SK-N-SH (cell line): ENCODE data around the gene SEC14L5. TPM values are rescaled to one million over a fixed set of nuclear protein-coding genes. Genes with fewer than 3 reads are reported as not detected.

ENCODE experiments used
- CTCF ChIA-PET: fragments of 300-600, 350-600 bp; formaldehyde crosslinking; extraction: SDS; loops from one replicate; lab custom pipeline; 2021; lab: Yijun Ruan, JAX
- POLR2A ChIA-PET: fragments of 350-600 bp; sonication (Branson Sonifier 250); formaldehyde crosslinking; extraction: SDS; loops from one replicate; lab custom pipeline; 2020; ENCODE audit warnings: antibody characterized with exemption, inconsistent platforms; lab: Yijun Ruan, JAX
- DNase-seq: peaks from one replicate; pipeline ENCODE4 v3.0.0; 2012
- H2AFZ ChIP-seq: fragments of 200-600 bp; sonication (generic); 2 replicates; pipeline ENCODE4 v1.8.1; 2016; ENCODE audit warnings: antibody characterized with exemption, mild to moderate bottlenecking, low read depth
- H3F3A ChIP-seq: fragments of 200-600 bp; sonication (generic); replicated peaks from 2 replicates; pipeline ENCODE3; 2016; ENCODE audit warnings: antibody characterized with exemption, mild to moderate bottlenecking; ENCODE audit not compliant: insufficient read depth
- H3K27ac ChIP-seq, 2 experiments: fragments of 200-500 bp in 1 of 2; fragments of 200-600 bp in 1 of 2; sonication (Bioruptor generic) in 1 of 2; sonication (generic), shearing (Covaris generic) in 1 of 2; 2 replicates each; pipeline versions ENCODE4 v1.5.1 to v1.6.1; 2014 to 2016; ENCODE audit warnings: low read depth in 2 of 2, inconsistent platforms in 1 of 2, low read length in 1 of 2, mild to moderate bottlenecking in 1 of 2, mixed read lengths in 1 of 2
- H3K27me3 ChIP-seq: fragments of 200-600 bp; sonication (generic), shearing (Covaris generic); 2 replicates; pipeline ENCODE4 v1.6.1; 2016; ENCODE audit warnings: mixed run types; ENCODE audit not compliant: insufficient read depth
- H3K36me3 ChIP-seq, 2 experiments: fragments of 200-500 bp in 1 of 2; fragments of 200-600 bp in 1 of 2; sonication (Bioruptor generic) in 1 of 2; sonication (generic) in 1 of 2; replicated peaks in 1 of 2; 2 replicates each; pipeline versions ENCODE3 to v1.5.1; 2014 to 2016; ENCODE audit warnings: low read length in 1 of 2, mild to moderate bottlenecking in 1 of 2; ENCODE audit not compliant: insufficient read depth in 2 of 2, control insufficient read depth in 1 of 2
- H3K4me1 ChIP-seq, 2 experiments: fragments of 200-500 bp in 1 of 2; fragments of 200-600 bp in 1 of 2; sonication (Bioruptor generic) in 1 of 2; sonication (generic), shearing (Covaris generic) in 1 of 2; 2 replicates each; pipeline versions ENCODE4 v1.5.1 to v1.6.1; 2014 to 2016; ENCODE audit warnings: low read depth in 1 of 2, low read length in 1 of 2, mixed run types in 1 of 2; ENCODE audit not compliant: insufficient read depth in 2 of 2, control insufficient read depth in 1 of 2
- H3K4me2 ChIP-seq: fragments of 200-600 bp; sonication (generic), shearing (Covaris generic); 2 replicates; pipeline ENCODE4 v1.6.1; 2017; ENCODE audit warnings: mixed run types
- H3K4me3 ChIP-seq, 2 experiments: fragments of 200-500 bp in 1 of 2; fragments of 200-600 bp in 1 of 2; sonication (Bioruptor generic) in 1 of 2; sonication (generic), shearing (Covaris generic) in 1 of 2; 2 replicates each; pipeline versions ENCODE4 v1.5.1 to v1.8.1; 2014 to 2016; ENCODE audit warnings: low read depth in 2 of 2, inconsistent platforms in 1 of 2, low read length in 1 of 2, mild to moderate bottlenecking in 1 of 2, mixed read lengths in 1 of 2, moderate library complexity in 1 of 2
- H3K79me2 ChIP-seq: fragments of 200-600 bp; sonication (generic); 2 replicates; pipeline ENCODE4 v1.8.1; 2017; ENCODE audit warnings: mild to moderate bottlenecking; ENCODE audit not compliant: insufficient read depth
- H3K9ac ChIP-seq: fragments of 200-600 bp; sonication (generic); 2 replicates; pipeline ENCODE4 v1.6.1; 2017; ENCODE audit warnings: mixed run types
- H3K9me2 ChIP-seq: fragments of 200-600 bp; sonication (generic); 2 replicates; pipeline ENCODE4 v1.6.1; 2017; ENCODE audit warnings: mixed run types
- H3K9me3 ChIP-seq: fragments of 200-600 bp; sonication (generic); 2 replicates; pipeline ENCODE4 v1.6.1; 2017; ENCODE audit warnings: mixed run types, mild to moderate bottlenecking, moderate library complexity
- H4K20me1 ChIP-seq: fragments of 200-600 bp; sonication (generic); 2 replicates; pipeline ENCODE4 v1.6.1; 2017; ENCODE audit warnings: mild to moderate bottlenecking, mixed run types; ENCODE audit not compliant: insufficient read depth
- CHD2 ChIP-seq: fragments of 150-350 bp; IDR thresholded peaks from 2 replicates; pipeline ENCODE4 v1.6.1; 2018; ENCODE audit warnings: low read length; ENCODE audit not compliant: partially characterized antibody
- ELF1 ChIP-seq: IDR thresholded peaks from 2 replicates; pipeline ENCODE4 v1.4.0; 2012
- FOXM1 ChIP-seq: IDR thresholded peaks from 2 replicates; pipeline ENCODE4 v1.4.0; 2012; ENCODE audit warnings: low read depth, mild to moderate bottlenecking
- GABPA ChIP-seq: IDR thresholded peaks from 2 replicates; pipeline ENCODE4 v1.4.0; 2012; ENCODE audit warnings: low read depth, mild to moderate bottlenecking
- IRF3 ChIP-seq: fragments of 150-350 bp; IDR thresholded peaks from 2 replicates; pipeline ENCODE4 v1.6.1; 2016; ENCODE audit warnings: mild to moderate bottlenecking, low read depth, low read length
- JUND ChIP-seq: IDR thresholded peaks from 2 replicates; pipeline ENCODE4 v1.4.0; 2012
- MEF2A ChIP-seq: IDR thresholded peaks from 2 replicates; pipeline ENCODE4 v1.4.0; 2012; ENCODE audit warnings: low read depth, borderline replicate concordance
- MXI1 ChIP-seq: IDR thresholded peaks from 2 replicates; pipeline ENCODE4 v1.6.1; 2012; ENCODE audit warnings: mild to moderate bottlenecking, low read depth, low read length, improper control_type of control experiment
- POLR2AphosphoS5 ChIP-seq: IDR thresholded peaks from 2 replicates; pipeline ENCODE4 v1.6.1; 2012; ENCODE audit warnings: low read depth, low read length
- REST ChIP-seq: IDR thresholded peaks from 2 replicates; pipeline ENCODE4 v1.6.1; 2012; ENCODE audit warnings: mild to moderate bottlenecking, low read depth, low read length, moderate library complexity
- RFX5 ChIP-seq: IDR thresholded peaks from 2 replicates; pipeline ENCODE4 v1.6.1; 2012; ENCODE audit warnings: mild to moderate bottlenecking, improper control_type of control experiment, low read length
- RXRA ChIP-seq: IDR thresholded peaks from 2 replicates; pipeline ENCODE4 v1.4.0; 2012; ENCODE audit warnings: low read depth, mild to moderate bottlenecking, borderline replicate concordance
- SIN3A ChIP-seq: IDR thresholded peaks from 2 replicates; pipeline ENCODE4 v1.6.1; 2012; ENCODE audit warnings: low read depth, mild to moderate bottlenecking, low read length, moderate library complexity, borderline replicate concordance
- TCF12 ChIP-seq: IDR thresholded peaks from 2 replicates; pipeline ENCODE4 v1.4.0; 2012
- TEAD4 ChIP-seq: IDR thresholded peaks from 2 replicates; pipeline ENCODE4 v1.4.0; 2012; ENCODE audit warnings: mild to moderate bottlenecking, borderline replicate concordance; ENCODE audit not compliant: insufficient read depth
- USF1 ChIP-seq: IDR thresholded peaks from 2 replicates; pipeline ENCODE4 v1.4.0; 2012; ENCODE audit warnings: low read depth, borderline replicate concordance
- ZBTB33 ChIP-seq: IDR thresholded peaks from 2 replicates; pipeline ENCODE4 v1.4.0; 2012; ENCODE audit warnings: low read depth, borderline replicate concordance
- WGBS: methylation state at CpG from one replicate; pipeline ENCODE4 v1.1.6; 2017; ENCODE audit warnings: low lambda C conversion rate; 5-methylcytosine and 5-hydroxymethylcytosine counted together
- polyA plus RNA-seq, 3 experiments: library from polyadenylated mRNA; depleted of rRNA; stranded (reverse); fragments of >200 nt; gene quantifications; 2 replicates each; pipeline ENCODE4 v1.2.3, GENCODE V29; 2012

SEC14L5 gene
- polyA plus RNA-seq, 1 of the 3 experiments (the other 2 are of a cell fraction) = 0.08 TPM

GRCh38 chr16:5007256-5007655 is 49.1 kb downstream of the SEC14L5 start:
- no peaks in the 10 kb centered on the region for H3K9me3 ChIP-seq
- no peak overlapping the region for H3K27ac ChIP-seq
- no peaks in the 10 kb centered on the region for H3K4me1 ChIP-seq
- H3K27me3 ChIP-seq = peaks cover 20% of the 10 kb centered on the region; the same call in 1 of the 2 replicates
- no peak overlapping the region for H2AFZ ChIP-seq
- POLR2A ChIA-PET = interaction anchor here (0.6 kb wide), 1 partner anchor 20 kb away, joined by 3 read pairs; no protein-coding TSS in a partner anchor
- no peaks in the 10 kb centered on the region for H3F3A ChIP-seq
- H3K36me3 ChIP-seq = no peaks in the 10 kb centered on the region
- no peak for DNase-seq
- H3K79me2 ChIP-seq = no peaks in the 10 kb centered on the region
- H3K9ac ChIP-seq = no peak overlapping the region
- no peak overlapping the region for H3K4me2 ChIP-seq
- no peak overlapping the region for H3K4me3 ChIP-seq
- CTCF ChIA-PET = no interaction called here
- WGBS = 62% methylated on average over 10 of the region's 10 CpGs
- no peaks in the 10 kb centered on the region for H4K20me1 ChIP-seq
- no peaks in the 10 kb centered on the region for H3K9me2 ChIP-seq
- TF ChIP-seq TCF12 (no peak), TEAD4 (no peak), MEF2A (no peak), POLR2AphosphoS5 (no peak), GABPA (no peak), IRF3 (no peak), RFX5 (no peak), ELF1 (no peak), SIN3A (no peak), JUND (no peak), CHD2 (no peak), REST (no peak)

GRCh38 chr16:5008311-5008731 is 50.2 kb downstream of the SEC14L5 start:
- Histone ChIP-seq H3K4me2 (no peak overlapping the region), H3K4me1 (no peaks in the 10 kb centered on the region), H4K20me1 (no peaks in the 10 kb centered on the region), H3F3A (no peaks in the 10 kb centered on the region), H3K4me3 (no peak overlapping the region), H3K36me3 (no peaks in the 10 kb centered on the region), H2AFZ (no peak overlapping the region), H3K79me2 (no peaks in the 10 kb centered on the region), H3K27ac (no peak overlapping the region), H3K9me2 (no peaks in the 10 kb centered on the region), H3K9me3 (no peaks in the 10 kb centered on the region), H3K9ac (no peak overlapping the region), H3K27me3 (peaks cover 20% of the 10 kb centered on the region; the same call in 1 of the 2 replicates)
- TF ChIP-seq RXRA = no peak
- no peak for TF ChIP-seq FOXM1
- TF ChIP-seq ZBTB33 = no peak
- TF ChIP-seq USF1 = no peak
- no peak for TF ChIP-seq TCF12
- no peak for TF ChIP-seq MXI1
- DNase-seq = no peak
- CTCF ChIA-PET = no interaction called here
- POLR2A ChIA-PET = no interaction called here
- 26% methylated on average over 9 of the region's 18 CpGs for WGBS
